ENCODE results near the gene OR5V1. TPM values are rescaled to one million over a fixed set of nuclear protein-coding genes. Genes with fewer than 3 reads are reported as not detected.
"Not testable (repeated sequence)": the region's sequence is repeated elsewhere in the genome, so short reads cannot be mapped to it uniquely, and the experiment has no call there.

OR5V1 gene
- total RNA-seq, 3 donors from 2014 or later (not counting 1 experiment from before 2014, with no cell fraction given), result not detected

GRCh38 chr6:29336269-29336668 is 32.4 kb downstream of the OR5V1 start:
- no peaks in the 10 kb centered on the region for H3K4me1 ChIP-seq (ENCODE audit: control insufficient read depth, insufficient read depth, low read length)
- no peak for ATAC-seq
- H3K27me3 ChIP-seq (ENCODE audit: control insufficient read depth, insufficient read depth, low read length), result peaks cover 8% of the 10 kb centered on the region
- TF ChIP-seq CTCF (IDR thresholded peaks at IDR 0.05), result no peak
- H3K36me3 Mint-ChIP-seq, result no peaks in the 10 kb centered on the region
- WGBS (ENCODE audit: insufficient coverage), result 40% methylated on average over 1 of the region's 2 CpGs
- intact Hi-C loops (cut with micrococcal nuclease), result no loop called here
- no peak overlapping the region for H3K4me3 ChIP-seq (ENCODE audit: low read length)
- H3K4me1 Mint-ChIP-seq, result no peaks in the 10 kb centered on the region
- no peaks in the 10 kb centered on the region for H3K9me3 Mint-ChIP-seq
- H3K4me3 Mint-ChIP-seq, result no peak overlapping the region
- H3K36me3 ChIP-seq (ENCODE audit: control insufficient read depth, insufficient read depth, low read length), result no peaks in the 10 kb centered on the region
- H3K27me3 Mint-ChIP-seq (ENCODE audit: low read depth in 2 of 2), result peaks cover 8 to 29% of the 10 kb centered on the region in 2 donors
- no peak for DNase-seq
- H3K27ac Mint-ChIP-seq, result no peak overlapping the region
- H3K9me3 ChIP-seq (ENCODE audit: control insufficient read depth, insufficient read depth, low read length), result no peaks in the 10 kb centered on the region
- H3K27ac ChIP-seq (ENCODE audit: low read length), result no peak overlapping the region

GRCh38 chr6:29332676-29333075 is 36.0 kb downstream of the OR5V1 start:
- no peaks in the 10 kb centered on the region for H3K9me3 Mint-ChIP-seq
- intact Hi-C loops (cut with micrococcal nuclease), result no loop called here
- ATAC-seq (no peak), DNase-seq (no peak)
- no peak overlapping the region for H3K27ac ChIP-seq (ENCODE audit: low read length)
- no peaks in the 10 kb centered on the region for H3K4me1 Mint-ChIP-seq
- H3K4me3 ChIP-seq (ENCODE audit: low read length), result no peak overlapping the region
- H3K27me3 ChIP-seq (ENCODE audit: control insufficient read depth, insufficient read depth, low read length), result peaks cover 7% of the 10 kb centered on the region
- H3K27ac Mint-ChIP-seq, result no peak overlapping the region
- no peak overlapping the region for H3K4me3 Mint-ChIP-seq
- H3K36me3 Mint-ChIP-seq, result no peaks in the 10 kb centered on the region
- no peak for TF ChIP-seq CTCF (IDR thresholded peaks at IDR 0.05)
- H3K4me1 ChIP-seq (ENCODE audit: control insufficient read depth, insufficient read depth, low read length), result no peaks in the 10 kb centered on the region
- H3K27me3 Mint-ChIP-seq (ENCODE audit: low read depth in 2 of 2), result peaks cover 2 to 23% of the 10 kb centered on the region in 2 donors
- H3K9me3 ChIP-seq (ENCODE audit: control insufficient read depth, insufficient read depth, low read length), result no peaks in the 10 kb centered on the region
- H3K36me3 ChIP-seq (ENCODE audit: control insufficient read depth, insufficient read depth, low read length), result no peaks in the 10 kb centered on the region

GRCh38 chr6:29325777-29326176 is 42.9 kb downstream of the OR5V1 start:
- Histone ChIP-seq H3K4me3 (ENCODE audit: low read length) (no peak overlapping the region), H3K27me3 (ENCODE audit: control insufficient read depth, insufficient read depth, low read length) (no peaks in the 10 kb centered on the region), H3K4me1 (ENCODE audit: control insufficient read depth, insufficient read depth, low read length) (no peaks in the 10 kb centered on the region), H3K9me3 (ENCODE audit: control insufficient read depth, insufficient read depth, low read length) (no peaks in the 10 kb centered on the region), H3K27ac (ENCODE audit: low read length) (no peak overlapping the region), H3K36me3 (ENCODE audit: control insufficient read depth, insufficient read depth, low read length) (no peaks in the 10 kb centered on the region)
- Mint-ChIP-seq H3K27ac (no peak overlapping the region), H3K4me3 (no peak overlapping the region), H3K36me3 (no peaks in the 10 kb centered on the region), H3K4me1 (no peaks in the 10 kb centered on the region), H3K9me3 (no peaks in the 10 kb centered on the region), H3K27me3 (ENCODE audit: low read depth in 2 of 2) (peaks cover 3 to 20% of the 10 kb centered on the region in 2 donors)
- ATAC-seq (no peak), DNase-seq (no peak)
- intact Hi-C loops (cut with micrococcal nuclease), result no loop called here
- TF ChIP-seq CTCF (IDR thresholded peaks at IDR 0.05), result no peak
- 90% methylated on average over 3 of the region's 4 CpGs for WGBS (ENCODE audit: insufficient coverage)

GRCh38 chr6:29323332-29323731 is 45.3 kb downstream of the OR5V1 start:
- H3K4me3 Mint-ChIP-seq; intact Hi-C loops (cut with micrococcal nuclease); H3K27me3 ChIP-seq (ENCODE audit: control insufficient read depth, insufficient read depth, low read length); H3K4me1 Mint-ChIP-seq; H3K4me1 ChIP-seq (ENCODE audit: control insufficient read depth, insufficient read depth, low read length); H3K27ac Mint-ChIP-seq; H3K9me3 Mint-ChIP-seq; ATAC-seq; H3K36me3 ChIP-seq (ENCODE audit: control insufficient read depth, insufficient read depth, low read length); H3K9me3 ChIP-seq (ENCODE audit: control insufficient read depth, insufficient read depth, low read length); DNase-seq; H3K27ac ChIP-seq (ENCODE audit: low read length); H3K4me3 ChIP-seq (ENCODE audit: low read length); H3K36me3 Mint-ChIP-seq: not testable (repeated sequence)
- H3K27me3 Mint-ChIP-seq (ENCODE audit: low read depth in 2 of 2), result peaks cover 3 to 16% of the 10 kb centered on the region in 2 donors
